PFSK-1 (cell line): ENCODE results near the gene CD63.

Experiments
- FOXP2 ChIP-seq: optimal IDR thresholded peaks from 2 replicates; pipeline ENCODE3; 2011; ENCODE audit warnings: borderline replicate concordance, control low read depth, inconsistent platforms; ENCODE audit not compliant: insufficient read depth; ENCODE audit errors: extremely low read length, extremely low read depth
- POLR2AphosphoS5 ChIP-seq: IDR thresholded peaks from 2 replicates; pipeline ENCODE4 v1.6.1; 2012; ENCODE audit warnings: low read depth, mild to moderate bottlenecking, control low read depth, low read length, moderate library complexity
- REST ChIP-seq, 2 experiments: IDR thresholded peaks; 2 replicates each; pipeline versions ENCODE4 v1.6.1 to v1.8.0; 2011 to 2012; ENCODE audit warnings: low read depth in 2 of 2, low read length in 2 of 2, control low read depth in 1 of 2, inconsistent platforms in 1 of 2, mild to moderate bottlenecking in 1 of 2, moderate library complexity in 1 of 2; ENCODE audit not compliant: insufficient read depth in 1 of 2
- SIN3A ChIP-seq: IDR thresholded peaks from 2 replicates; pipeline ENCODE4 v1.6.1; 2012; ENCODE audit warnings: mild to moderate bottlenecking, low read length, moderate library complexity, borderline replicate concordance; ENCODE audit not compliant: insufficient read depth
- TAF1 ChIP-seq: IDR thresholded peaks from 2 replicates; pipeline ENCODE4 v1.6.1; 2012; ENCODE audit warnings: low read length, control low read depth, borderline replicate concordance; ENCODE audit not compliant: insufficient read depth

The CD63 gene

GRCh38 chr12:55699471-55700055 lies 29.2 kb downstream of the CD63 start:
- TF ChIP-seq SIN3A (no peak), POLR2AphosphoS5 (no peak), FOXP2 (no peak), REST (IDR thresholded peaks at IDR 0.05; ENCODE audit: insufficient read depth in 1 of 2, low read depth in 2 of 2, low read length in 2 of 2) (no peak), TAF1 (no peak)

DNA sequence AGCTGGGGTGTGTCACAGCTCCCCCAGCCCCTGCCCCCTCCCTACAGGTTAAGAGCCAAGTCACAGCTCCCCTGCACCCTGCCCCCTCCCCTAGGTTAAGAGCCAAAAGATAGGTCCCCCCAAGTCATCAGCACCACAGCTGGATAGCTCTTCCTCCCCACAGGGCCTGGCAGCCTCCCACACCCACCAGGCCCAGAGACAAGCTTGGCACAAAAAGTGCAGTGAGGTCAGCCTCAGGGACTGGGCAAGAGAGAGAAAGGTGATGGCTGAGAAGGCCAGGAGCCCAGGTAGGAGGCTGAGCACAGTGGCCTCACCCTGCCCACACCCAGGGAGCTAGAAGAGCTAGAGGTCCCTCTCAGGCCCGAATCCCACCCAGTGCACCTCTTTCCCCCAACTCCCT lies 29.8 kb downstream of the CD63 start:
- TF ChIP-seq REST (IDR thresholded peaks at IDR 0.05; ENCODE audit: insufficient read depth in 1 of 2, low read depth in 2 of 2, low read length in 2 of 2) (no peak), POLR2AphosphoS5 (no peak), SIN3A (no peak)

DNA sequence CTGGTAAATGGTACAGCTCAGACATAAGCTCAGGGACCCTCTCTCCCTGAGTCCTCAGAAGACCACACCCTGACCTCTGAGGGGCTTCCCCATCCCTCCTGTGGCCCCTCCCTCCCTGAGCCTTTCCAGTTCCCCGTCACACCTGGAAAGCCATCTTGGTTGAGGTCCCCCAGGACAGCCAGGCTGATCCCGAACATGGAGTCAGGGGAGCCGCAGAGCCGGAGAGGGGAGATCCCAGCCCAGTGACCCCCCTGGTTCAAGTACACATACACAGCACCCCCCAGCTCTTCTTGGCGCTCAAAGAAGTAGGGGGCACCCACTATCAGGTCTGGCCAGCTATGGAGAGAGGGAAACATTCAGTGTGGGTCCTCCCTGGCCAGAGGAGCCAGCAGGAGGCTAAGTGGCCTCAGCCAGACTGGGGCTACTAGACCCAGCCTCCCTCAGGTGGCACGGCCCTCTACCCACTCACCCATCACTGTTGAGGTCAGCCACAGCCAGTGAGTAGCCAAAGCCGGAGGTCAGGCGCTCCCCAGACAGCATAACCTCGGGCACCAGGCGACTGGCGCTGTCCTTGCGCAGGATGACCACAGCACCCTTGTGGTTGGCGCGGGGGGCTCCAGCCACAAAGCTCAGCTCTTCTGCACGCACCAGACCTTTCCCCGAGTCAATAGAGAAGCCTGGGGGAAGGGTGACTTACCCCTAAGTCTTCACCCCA lies 30.4 kb downstream of the CD63 start:
- no peak for TF ChIP-seq SIN3A
- no peak for TF ChIP-seq FOXP2
- no peak for TF ChIP-seq REST (IDR thresholded peaks at IDR 0.05; ENCODE audit: insufficient read depth in 1 of 2, low read depth in 2 of 2, low read length in 2 of 2)
- TF ChIP-seq TAF1 = no peak
- TF ChIP-seq POLR2AphosphoS5 = no peak

- no peak for TF ChIP-seq REST (IDR thresholded peaks at IDR 0.05; ENCODE audit: insufficient read depth in 1 of 2, low read depth in 2 of 2, low read length in 2 of 2)
- TF ChIP-seq TAF1 = no peak
- no peak for TF ChIP-seq POLR2AphosphoS5
- TF ChIP-seq FOXP2 = no peak
- TF ChIP-seq SIN3A = no peak
Measured at GRCh38 chr12:55697686-55698085, 31.1 kb downstream of the CD63 start.
